ENCODE data around the gene PRKCH. TPM values are rescaled to one million over a fixed set of nuclear protein-coding genes. Genes with fewer than 3 reads are reported as not detected.

Gene PRKCH
- total and polyA plus RNA-seq, 9 of the 15 experiments (the other 6 are each of a cell fraction or from before 2014, with no cell fraction given) = 0.61 to 4.4 (median 4.0) TPM

DNA sequence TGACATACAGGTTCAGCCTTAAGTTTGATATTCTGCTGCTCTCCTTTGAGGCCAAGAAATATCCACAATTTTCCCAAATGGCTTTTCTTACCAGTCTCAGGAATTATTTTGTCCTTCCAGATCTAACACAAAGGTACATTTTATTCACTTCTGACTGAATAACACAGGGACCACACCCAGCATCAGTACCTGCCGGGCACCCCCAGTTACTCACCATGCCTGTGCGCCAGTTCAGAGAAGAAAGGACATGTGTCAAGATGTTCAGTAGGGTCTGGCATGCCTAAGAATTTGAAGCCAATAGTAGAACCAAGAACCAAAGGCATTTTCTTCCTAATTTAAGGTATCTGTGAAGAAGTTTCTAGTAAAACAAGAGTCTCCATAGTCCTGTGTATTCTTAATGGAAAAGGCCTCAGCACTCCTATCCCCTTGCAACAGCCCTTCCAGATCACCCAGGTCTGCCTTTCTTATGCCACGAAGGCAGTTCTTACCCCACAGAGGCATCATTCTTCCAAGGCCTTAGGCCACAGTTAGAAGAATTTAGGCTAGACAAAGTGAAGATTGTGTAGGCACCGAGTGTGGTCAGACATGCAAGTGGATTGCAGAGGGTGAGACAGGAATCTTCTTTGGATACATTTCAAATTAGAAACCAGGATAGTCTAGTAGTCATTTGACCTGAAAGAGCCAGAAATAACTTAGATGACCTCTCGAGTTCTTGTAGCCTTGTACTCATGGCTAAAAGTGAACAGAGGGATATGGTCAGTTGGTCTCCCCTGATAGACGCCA, 233.9 kb downstream of the PRKCH start:
- Histone ChIP-seq H3K9ac (ENCODE audit: insufficient read depth in 1 of 2, low read depth in 2 of 2, low read length in 2 of 2) (no peak overlapping the region), H2AFZ (ENCODE audit: low read depth, low read length) (no peak overlapping the region), H3K4me2 (ENCODE audit: insufficient read depth, low read length) (no peak overlapping the region), H3K9me1 (ENCODE audit: control insufficient read depth, insufficient read depth, low read length) (no peaks in the 10 kb centered on the region), H3K27ac (ENCODE audit: extremely low read depth, low read depth, low read length) (no peak overlapping the region), H3K27me3 (ENCODE audit: control insufficient read depth in 2 of 2, insufficient read depth in 2 of 2, low read length in 2 of 2) (no peaks in the 10 kb centered on the region), H4K20me1 (replicated peaks; ENCODE audit: control insufficient read depth, insufficient read depth, low read length) (no peaks in the 10 kb centered on the region), H3K9me3 (replicated peaks; ENCODE audit: control insufficient read depth, insufficient read depth, low read depth, low read length) (no peaks in the 10 kb centered on the region), H3K4me3 (no peak overlapping the region), H3K79me2 (ENCODE audit: control insufficient read depth, insufficient read depth, low read length) (no peaks in the 10 kb centered on the region), H3K4me1 (replicated peaks in 1 of 2; ENCODE audit: control insufficient read depth in 2 of 2, insufficient read depth in 2 of 2, low read length in 2 of 2) (peaks cover 16 to 33% of the 10 kb centered on the region in 2 experiments; a peak in 4 of 5 replicates), H3K36me3 (ENCODE audit: control insufficient read depth, insufficient read depth, low read length) (no peaks in the 10 kb centered on the region)
- CTCF ChIA-PET (ENCODE audit: low intra/inter-chr PET ratio) = no interaction called here
- intact Hi-C loops (cut with micrococcal nuclease) (no loop called here), in situ Hi-C loops (cut with MboI) (no loop called here)
- DNase-seq (ENCODE audit: extremely low read depth in 1 of 4, low spot score in 3 of 4) (no peak), FAIRE-seq (no peak), ATAC-seq (no peak)
- TF ChIP-seq, protein P1, sequence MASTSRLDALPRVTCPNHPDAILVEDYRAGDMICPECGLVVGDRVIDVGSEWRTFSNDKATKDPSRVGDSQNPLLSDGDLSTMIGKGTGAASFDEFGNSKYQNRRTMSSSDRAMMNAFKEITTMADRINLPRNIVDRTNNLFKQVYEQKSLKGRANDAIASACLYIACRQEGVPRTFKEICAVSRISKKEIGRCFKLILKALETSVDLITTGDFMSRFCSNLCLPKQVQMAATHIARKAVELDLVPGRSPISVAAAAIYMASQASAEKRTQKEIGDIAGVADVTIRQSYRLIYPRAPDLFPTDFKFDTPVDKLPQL (IDR thresholded peaks at IDR 0.05; ENCODE audit: extremely low read depth, insufficient read length) = no peak
- TF ChIP-seq FOXK1 (CRISPR knock-in tag; IDR thresholded peaks at IDR 0.05; ENCODE audit: borderline replicate concordance) (no peak), GABPA (tag; conservative IDR thresholded peaks at IDR 0.05; ENCODE audit: low read depth) (no peak), BRF1 (IDR thresholded peaks at IDR 0.05; ENCODE audit: borderline replicate concordance, extremely low read depth, insufficient read length) (no peak), CEBPG (CRISPR knock-in tag; IDR thresholded peaks at IDR 0.05) (no peak), CEBPG (tag; conservative IDR thresholded peaks at IDR 0.05 in 1 of 2, IDR thresholded peaks at IDR 0.05 in 1 of 2) (no peak)
- TF ChIP-seq, protein P2, sequence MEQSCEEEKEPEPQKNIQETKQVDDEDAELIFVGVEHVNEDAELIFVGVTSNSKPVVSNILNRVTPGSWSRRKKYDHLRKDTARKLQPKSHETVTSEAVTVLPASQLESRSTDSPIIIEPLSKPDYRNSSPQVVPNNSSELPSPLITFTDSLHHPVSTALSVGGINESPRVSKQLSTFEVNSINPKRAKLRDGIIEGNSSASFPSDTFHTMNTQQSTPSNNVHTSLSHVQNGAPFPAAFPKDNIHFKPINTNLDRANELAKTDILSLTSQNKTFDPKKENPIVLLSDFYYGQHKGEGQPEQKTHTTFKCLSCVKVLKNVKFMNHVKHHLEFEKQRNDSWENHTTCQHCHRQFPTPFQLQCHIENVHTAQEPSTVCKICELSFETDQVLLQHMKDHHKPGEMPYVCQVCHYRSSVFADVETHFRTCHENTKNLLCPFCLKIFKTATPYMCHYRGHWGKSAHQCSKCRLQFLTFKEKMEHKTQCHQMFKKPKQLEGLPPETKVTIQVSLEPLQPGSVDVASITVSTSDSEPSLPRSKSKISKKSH (CRISPR knock-in tag; IDR thresholded peaks at IDR 0.05) = no peak
- WGBS (ENCODE audit: insufficient coverage, low coverage, missing lambda C conversion rate) = 58% methylated on average over 5 of the region's 6 CpGs
- POLR2A ChIA-PET = no interaction called here
- BruUV-seq (replicated peaks) = no TSS peak
